SIG-M5 treated with dmso at 0.1 percent for 504 hours (cell line): Measurements from ENCODE around the gene FBXL7.

Source experiments
- DNase-seq: peaks from one replicate; lab custom pipeline; 2025; ENCODE audit not compliant: unreplicated experiment; lab: John Stamatoyannopoulos, UW

The FBXL7 gene

GRCh38 chr5:15610216-15610615, 110.2 kb downstream of the FBXL7 start:
- DNase-seq: no peak

DNA sequence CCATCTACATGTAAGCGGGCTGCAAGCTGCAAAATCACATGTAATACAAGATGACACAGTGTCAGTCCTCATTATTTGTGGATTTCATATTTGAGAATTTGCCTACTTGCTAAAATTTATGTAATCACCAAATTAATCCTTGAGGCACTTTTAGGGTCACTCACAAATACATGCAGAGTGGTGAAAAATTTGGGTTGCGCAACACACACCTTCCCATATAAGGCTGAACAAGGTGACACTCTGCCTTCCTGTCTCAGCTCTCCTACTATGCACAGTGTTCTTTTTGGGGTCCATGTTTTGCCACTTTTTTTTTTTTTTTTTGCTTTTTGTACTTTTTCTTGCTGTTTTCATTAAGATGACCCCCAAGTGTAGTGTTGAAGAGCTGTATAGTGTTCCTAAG, 111.0 kb downstream of the FBXL7 start:
- DNase-seq: no peak

DNA sequence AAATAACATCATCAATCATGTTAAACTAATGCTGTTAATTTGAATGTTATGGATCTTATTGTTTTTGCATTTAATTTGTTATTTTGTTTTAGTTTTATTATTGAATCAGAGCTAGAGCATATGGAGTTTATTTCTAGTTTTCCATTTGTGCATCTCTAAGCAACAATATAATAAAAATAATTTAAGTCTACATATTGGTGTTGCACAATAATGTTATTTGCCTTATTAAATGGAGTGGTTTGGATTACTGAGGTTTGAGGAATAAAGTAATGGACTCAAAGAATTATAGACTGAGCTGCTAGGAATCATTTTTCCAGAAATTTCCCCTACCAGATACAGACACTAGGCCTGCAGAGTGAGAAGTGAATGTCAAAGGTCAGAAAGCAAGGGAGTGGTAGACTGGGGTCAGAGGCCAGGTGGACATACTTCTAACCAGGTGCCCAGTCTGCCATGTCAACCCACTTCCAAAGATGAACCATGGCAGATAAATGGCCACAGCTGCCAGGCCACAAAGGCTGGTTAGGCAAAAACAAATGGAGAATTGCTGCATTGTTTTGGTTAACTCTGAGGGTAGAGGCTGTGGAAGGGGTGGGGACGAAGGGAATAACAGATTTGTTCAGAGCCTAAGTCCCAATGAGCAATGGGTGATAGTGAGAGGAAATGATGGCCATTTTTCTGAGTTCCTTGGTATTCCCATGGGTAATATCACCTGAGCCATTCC, 113.1 kb downstream of the FBXL7 start:
- no peak for DNase-seq

GRCh38 chr5:15614679-15615078, 114.7 kb downstream of the FBXL7 start:
- DNase-seq: no peak

- no peak for DNase-seq
These were observed 115.9 kb downstream of the FBXL7 start for GRCh38 chr5:15615859-15616258.

- DNase-seq: no peak
These were observed 119.0 kb downstream of the FBXL7 start for GRCh38 chr5:15618938-15619337.

GRCh38 chr5:15620501-15620900, 120.5 kb downstream of the FBXL7 start:
- DNase-seq: no peak

- DNase-seq: no peak
These were observed 121.1 kb downstream of the FBXL7 start for GRCh38 chr5:15621094-15621493.

GRCh38 chr5:15623794-15624193, 123.8 kb downstream of the FBXL7 start:
- no peak for DNase-seq

GRCh38 chr5:15627109-15627508, 127.1 kb downstream of the FBXL7 start:
- DNase-seq: no peak

DNA sequence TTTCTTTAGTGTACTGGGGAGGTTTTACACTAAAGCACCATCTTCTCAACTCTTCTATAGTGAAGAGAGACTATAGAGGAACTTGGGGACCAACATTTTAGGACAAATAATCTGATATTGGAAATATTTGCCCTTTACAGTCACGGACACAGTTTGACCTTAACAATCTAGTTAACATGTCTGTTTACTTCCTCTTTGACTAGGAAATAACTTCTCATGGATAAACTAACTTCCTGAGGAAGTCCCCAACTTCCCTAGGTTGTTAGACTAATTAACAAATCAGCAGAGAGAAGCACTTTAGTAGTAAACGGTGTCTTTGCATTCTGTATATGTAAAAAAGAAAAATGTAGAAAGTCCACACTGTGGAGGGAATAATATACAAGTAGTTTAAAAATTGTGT, 127.7 kb downstream of the FBXL7 start:
- no peak for DNase-seq

- DNase-seq: no peak
These were observed 130.5 kb downstream of the FBXL7 start for GRCh38 chr5:15630441-15630840.

DNA sequence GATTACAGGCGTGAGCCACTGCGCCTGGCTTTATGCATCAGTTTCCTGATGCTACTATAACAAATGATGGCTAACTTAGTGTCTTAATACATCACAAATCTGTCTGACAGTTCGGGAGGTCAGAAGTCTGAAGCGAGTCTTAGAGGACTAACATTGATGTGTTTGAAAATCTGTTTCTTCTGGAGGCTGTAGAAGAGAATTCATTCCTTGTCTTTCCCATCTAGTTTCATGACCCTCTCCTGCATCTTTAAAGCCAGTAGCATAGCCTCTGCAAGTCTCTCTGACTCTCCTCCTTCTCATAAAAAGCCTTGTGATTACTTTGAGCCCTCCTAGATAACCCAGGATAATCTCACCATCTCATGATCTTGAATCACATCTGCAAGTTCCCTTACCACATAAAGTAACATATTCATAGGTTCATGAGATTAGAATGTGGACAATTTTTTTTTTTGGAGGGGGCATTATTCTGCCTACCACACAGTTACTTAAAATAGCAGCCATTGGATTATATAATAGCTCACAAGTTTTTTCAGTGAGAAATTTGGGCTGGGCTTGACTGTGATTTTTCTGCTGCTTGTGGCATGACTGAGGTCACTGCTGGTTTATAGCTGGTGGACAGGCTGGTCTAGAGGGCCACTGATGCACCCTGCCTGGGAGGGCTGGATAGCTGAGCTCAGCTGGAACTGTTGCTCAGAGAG, 134.8 kb downstream of the FBXL7 start:
- no peak for DNase-seq

DNA sequence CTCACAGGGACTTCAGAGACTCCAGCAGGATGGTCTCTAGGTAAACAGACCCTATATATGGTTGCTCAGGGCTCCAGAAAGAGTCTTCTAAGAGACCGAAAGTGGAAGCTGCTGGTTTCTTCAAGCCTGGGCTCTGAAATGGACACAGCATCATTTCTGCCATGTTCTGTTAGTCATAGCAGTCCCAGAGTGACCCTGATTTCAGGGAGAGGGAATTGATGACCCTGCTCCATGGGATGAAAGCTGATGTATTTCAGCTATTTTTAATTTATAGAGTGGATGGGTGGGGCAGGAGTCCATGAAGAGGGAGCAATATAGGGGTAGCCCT, 135.3 kb downstream of the FBXL7 start:
- DNase-seq: no peak

DNA sequence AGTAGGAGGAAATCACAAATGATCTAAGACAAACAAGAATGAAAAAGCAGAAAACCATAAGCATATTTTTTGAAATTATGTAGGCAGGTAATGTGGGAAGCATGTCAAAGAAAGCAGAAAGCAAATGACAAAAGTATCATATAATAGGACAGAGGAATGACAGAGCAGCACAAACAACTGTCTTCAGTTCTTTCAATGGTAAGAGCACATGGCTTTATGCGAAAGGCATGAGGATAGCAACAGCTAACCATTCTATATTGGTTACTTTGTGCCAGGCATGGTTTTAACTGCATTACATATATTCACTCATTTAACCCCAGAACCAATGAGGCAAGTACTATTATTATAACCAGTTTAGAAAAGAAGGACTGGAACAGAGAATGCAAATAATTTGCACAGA, 137.4 kb downstream of the FBXL7 start:
- no peak for DNase-seq

DNA sequence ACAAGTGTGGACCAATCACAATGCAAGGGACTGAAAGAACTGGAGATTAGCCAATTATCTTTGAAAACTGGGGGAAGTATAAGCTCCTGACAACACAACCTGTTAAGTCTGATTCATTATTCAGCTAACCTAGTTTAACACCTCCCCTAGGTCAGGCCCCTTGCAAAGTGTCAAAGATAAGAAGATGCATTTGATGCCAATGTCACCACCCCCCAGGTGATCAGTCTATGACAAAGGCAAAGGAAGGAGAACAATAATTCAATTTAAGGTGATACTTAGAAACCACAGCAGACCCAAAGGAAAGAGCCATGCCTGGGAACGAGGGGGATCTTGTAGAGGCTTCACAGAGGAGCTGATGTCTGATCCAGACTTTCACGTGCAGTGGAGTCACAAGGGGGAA, 137.9 kb downstream of the FBXL7 start:
- DNase-seq: no peak

GRCh38 chr5:15638296-15638695, 138.3 kb downstream of the FBXL7 start:
- DNase-seq: no peak

GRCh38 chr5:15639288-15639687, 139.3 kb downstream of the FBXL7 start:
- DNase-seq: no peak

DNA sequence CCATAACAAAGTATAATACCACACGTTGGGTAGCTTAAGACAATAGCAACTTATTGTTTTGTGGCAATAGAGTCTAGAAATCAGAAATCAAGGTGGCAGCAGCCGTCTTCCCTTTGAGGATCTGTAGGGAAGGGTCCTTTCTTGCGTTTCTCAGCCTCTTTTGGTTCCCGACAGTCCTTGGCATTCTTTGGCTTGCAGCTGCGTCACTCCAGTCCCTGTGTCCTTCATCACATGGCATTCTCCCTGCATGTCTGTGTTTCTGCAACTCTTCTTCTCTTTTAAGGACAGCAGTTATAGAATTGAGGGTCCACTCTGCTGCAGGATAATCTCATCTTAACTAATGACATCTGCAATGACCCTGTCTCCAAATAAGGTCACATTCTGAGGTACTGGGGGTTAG, 140.1 kb downstream of the FBXL7 start:
- no peak for DNase-seq

- no peak for DNase-seq
These were observed 143.8 kb downstream of the FBXL7 start for GRCh38 chr5:15643731-15644130.

- no peak for DNase-seq
These were observed 145.6 kb downstream of the FBXL7 start for GRCh38 chr5:15645381-15646160.

DNA sequence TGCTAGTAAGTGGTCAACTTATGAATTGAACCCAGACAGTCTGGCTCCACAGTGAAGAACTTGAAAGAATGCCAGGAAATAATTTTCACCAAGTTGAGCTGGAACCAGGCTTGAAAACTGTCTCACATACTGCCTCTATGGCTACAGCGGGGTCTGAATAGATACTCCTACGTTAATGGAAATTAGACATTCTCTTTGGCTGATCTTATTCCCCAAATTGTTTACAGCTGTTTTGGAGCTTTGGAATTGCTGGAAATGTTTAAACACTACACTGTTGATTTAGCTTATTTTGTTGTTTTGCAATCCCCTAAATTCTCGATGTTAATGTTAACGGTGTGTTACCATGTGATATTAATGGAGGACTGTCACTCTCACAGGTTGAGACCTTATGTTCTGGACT, 146.4 kb downstream of the FBXL7 start:
- DNase-seq: no peak
